HepG2 (cell line): ENCODE data around the gene CEBPE. TPM values are rescaled to one million over a fixed set of nuclear protein-coding genes. Genes with fewer than 3 reads are reported as not detected.
A peak's percentile ranks its signal among the peaks of the same experiment; 100 is the strongest.

Source experiments
- ARNTL ChIP-seq: sonication (generic); formaldehyde crosslinking; IDR thresholded peaks from 2 replicates; pipeline ENCODE4 v1.4.0; 2020; ENCODE audit warnings: mild to moderate bottlenecking, missing genetic modification reagents
- CC2D1A ChIP-seq: sonication (generic); formaldehyde crosslinking; IDR thresholded peaks from 2 replicates; pipeline ENCODE4 v1.8.1; 2023; ENCODE audit warnings: mild to moderate bottlenecking, missing genetic modification reagents
- CREB1 ChIP-seq, 2 experiments: fragments of 450-650 bp in 1 of 2; IDR thresholded peaks; 2 replicates each; pipeline ENCODE4 v1.6.1; 2016 to 2017; ENCODE audit warnings: control low read depth in 1 of 2, mild to moderate bottlenecking in 1 of 2, missing compliant biosample characterization in 1 of 2, missing genetic modification characterization in 1 of 2
- FLYWCH1 ChIP-seq: sonication (generic); formaldehyde crosslinking; IDR thresholded peaks from 2 replicates; pipeline ENCODE4 v1.8.1; 2023; ENCODE audit warnings: mild to moderate bottlenecking, missing genetic modification reagents
- HOXA5 ChIP-seq: sonication (generic); formaldehyde crosslinking; IDR thresholded peaks from 2 replicates; pipeline ENCODE4 v1.4.0; 2020; ENCODE audit warnings: missing genetic modification reagents
- ISX ChIP-seq: sonication (generic); formaldehyde crosslinking; conservative IDR thresholded peaks from 2 replicates; pipeline ENCODE4 v1.5.0; 2020; ENCODE audit warnings: missing genetic modification reagents
- KLF9 ChIP-seq: IDR thresholded peaks from 2 replicates; pipeline ENCODE4 v1.6.1; 2016; ENCODE audit warnings: low read depth
- MYC ChIP-seq: sonication (generic); formaldehyde crosslinking; IDR thresholded peaks from 2 replicates; pipeline ENCODE4 v1.9.0; 2021; ENCODE audit warnings: missing genetic modification reagents, borderline replicate concordance
- RFX3 ChIP-seq: IDR thresholded peaks from 2 replicates; pipeline ENCODE4 v1.6.1; 2016; ENCODE audit warnings: missing biosample characterization, missing genetic modification reagents
- RFX5 ChIP-seq: IDR thresholded peaks from 2 replicates; pipeline ENCODE4 v1.6.1; 2011; ENCODE audit warnings: low read depth, low read length, improper control_type of control experiment
- ZBTB10 ChIP-seq: sonication (generic); formaldehyde crosslinking; IDR thresholded peaks from 2 replicates; pipeline ENCODE4 v1.4.0; 2020; ENCODE audit warnings: missing genetic modification reagents, borderline replicate concordance
- ZBTB7B ChIP-seq: sonication (generic); formaldehyde crosslinking; IDR thresholded peaks from 2 replicates; pipeline ENCODE4 v1.4.0; 2020; ENCODE audit warnings: missing genetic modification reagents
- ZNF30 ChIP-seq: sonication (generic); formaldehyde crosslinking; IDR thresholded peaks from 2 replicates; pipeline ENCODE4 v1.5.0; 2020; ENCODE audit warnings: mild to moderate bottlenecking, missing genetic modification reagents
- ZNF329 ChIP-seq: sonication (generic); formaldehyde crosslinking; IDR thresholded peaks from 2 replicates; pipeline ENCODE4 v1.9.0; 2021; ENCODE audit warnings: low read depth, mild to moderate bottlenecking, missing genetic modification reagents
- ZNF549 ChIP-seq: sonication (generic); formaldehyde crosslinking; IDR thresholded peaks from 2 replicates; pipeline ENCODE4 v1.5.0; 2020; ENCODE audit warnings: missing genetic modification reagents
- ZNF598 ChIP-seq: sonication (generic); formaldehyde crosslinking; IDR thresholded peaks from 2 replicates; pipeline ENCODE4 v1.5.1; 2020; ENCODE audit warnings: mild to moderate bottlenecking, missing genetic modification reagents, borderline replicate concordance
- ZNF652 ChIP-seq: IDR thresholded peaks from 2 replicates; pipeline ENCODE4 v1.6.1; 2016; ENCODE audit warnings: low read depth, borderline replicate concordance
- ZNF777 ChIP-seq: sonication (generic); formaldehyde crosslinking; IDR thresholded peaks from 2 replicates; pipeline ENCODE4 v1.4.0; 2020; ENCODE audit warnings: missing genetic modification reagents
- ZNF780A ChIP-seq: sonication (generic); formaldehyde crosslinking; IDR thresholded peaks from 2 replicates; pipeline ENCODE4 v1.8.0; 2022; ENCODE audit warnings: mild to moderate bottlenecking, missing genetic modification reagents, moderate library complexity
- polyA plus RNA-seq, 8 experiments: library from polyadenylated mRNA; depleted of rRNA in 3 of 8; stranded (reverse) in 7 of 8; unstranded in 1 of 8; fragments of >200 nt; fragmentation: Illumina TruSeq in 4 of 8; extraction: Trizol in 4 of 8; gene quantifications; 2 replicates each; pipeline versions ENCODE4 v1.2.1 to v1.2.3, GENCODE V29; 2011 to 2016; ENCODE audit warnings: low read depth in 4 of 8, missing spikeins in 1 of 8, mixed read lengths in 1 of 8; ENCODE audit not compliant: insufficient read depth in 1 of 8
- total RNA-seq, 5 experiments: library from RNA; depleted of rRNA; stranded (reverse); fragments of >200 nt; fragmentation: Illumina TruSeq; extraction: Trizol; gene quantifications; 2 replicates each; pipeline ENCODE4 v1.2.3, GENCODE V29; 2016; ENCODE audit warnings: low read depth in 1 of 5
- TF ChIP-seq, protein P1 (sequence below): sonication (generic); formaldehyde crosslinking; IDR thresholded peaks from 2 replicates; pipeline ENCODE4 v1.4.0; 2020; ENCODE audit warnings: missing genetic modification reagents
- TF ChIP-seq, protein P2 (sequence below): sonication (generic); formaldehyde crosslinking; IDR thresholded peaks from 2 replicates; pipeline ENCODE4 v1.8.0; 2022; ENCODE audit warnings: missing genetic modification reagents, mild to moderate bottlenecking, borderline replicate concordance
- TF ChIP-seq, protein P3 (sequence below): sonication (generic); formaldehyde crosslinking; IDR thresholded peaks from 2 replicates; pipeline ENCODE4 v1.9.0; 2021; ENCODE audit warnings: missing genetic modification reagents, borderline replicate concordance
- TF ChIP-seq, protein P4 (sequence below): sonication (generic); formaldehyde crosslinking; IDR thresholded peaks from 2 replicates; pipeline ENCODE4 v1.5.0; 2020; ENCODE audit warnings: missing genetic modification reagents

CEBPE gene
- total and polyA plus RNA-seq, 2 of the 13 experiments (the other 11 are each of a cell fraction or from before 2014, with no cell fraction given), result 0.09 to 0.11 TPM

GRCh38 chr14:23093526-23093925 lies 25.5 kb downstream of the CEBPE start (continued):
- TF ChIP-seq ZNF652 (CRISPR knock-in tag) (0 out of 2 replicates have a peak, but pooled peaks have one; percentile 20), ZNF598 (no peak), ZNF329 (no peak), ZNF777 (CRISPR knock-in tag) (no peak), ZBTB10 (no peak), FLYWCH1 (no peak), CC2D1A (no peak), MYC (no peak), KLF9 (CRISPR knock-in tag) (no peak), ZBTB7B (CRISPR knock-in tag) (no peak), HOXA5 (CRISPR knock-in tag) (0 out of 2 replicates have a peak, but pooled peaks have one; percentile 25), ZNF549 (0 out of 2 replicates have a peak, but pooled peaks have one; percentile 36), ARNTL (CRISPR knock-in tag) (no peak), RFX5 (no peak), CREB1 (IDR thresholded peaks at IDR 0.05) (no peak), CREB1 (CRISPR knock-in tag; IDR thresholded peaks at IDR 0.05) (no peak; the same call in 1 of the 2 replicates), ZNF30 (CRISPR knock-in tag) (no peak), RFX3 (no peak), ISX (CRISPR knock-in tag) (no peak), ZNF780A (no peak)
- TF ChIP-seq, protein P1, sequence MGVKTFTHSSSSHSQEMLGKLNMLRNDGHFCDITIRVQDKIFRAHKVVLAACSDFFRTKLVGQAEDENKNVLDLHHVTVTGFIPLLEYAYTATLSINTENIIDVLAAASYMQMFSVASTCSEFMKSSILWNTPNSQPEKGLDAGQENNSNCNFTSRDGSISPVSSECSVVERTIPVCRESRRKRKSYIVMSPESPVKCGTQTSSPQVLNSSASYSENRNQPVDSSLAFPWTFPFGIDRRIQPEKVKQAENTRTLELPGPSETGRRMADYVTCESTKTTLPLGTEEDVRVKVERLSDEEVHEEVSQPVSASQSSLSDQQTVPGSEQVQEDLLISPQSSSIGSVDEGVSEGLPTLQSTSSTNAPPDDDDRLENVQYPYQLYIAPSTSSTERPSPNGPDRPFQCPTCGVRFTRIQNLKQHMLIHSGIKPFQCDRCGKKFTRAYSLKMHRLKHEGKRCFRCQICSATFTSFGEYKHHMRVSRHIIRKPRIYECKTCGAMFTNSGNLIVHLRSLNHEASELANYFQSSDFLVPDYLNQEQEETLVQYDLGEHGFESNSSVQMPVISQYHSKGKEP (CRISPR knock-in tag), result no peak
- TF ChIP-seq, protein P2, sequence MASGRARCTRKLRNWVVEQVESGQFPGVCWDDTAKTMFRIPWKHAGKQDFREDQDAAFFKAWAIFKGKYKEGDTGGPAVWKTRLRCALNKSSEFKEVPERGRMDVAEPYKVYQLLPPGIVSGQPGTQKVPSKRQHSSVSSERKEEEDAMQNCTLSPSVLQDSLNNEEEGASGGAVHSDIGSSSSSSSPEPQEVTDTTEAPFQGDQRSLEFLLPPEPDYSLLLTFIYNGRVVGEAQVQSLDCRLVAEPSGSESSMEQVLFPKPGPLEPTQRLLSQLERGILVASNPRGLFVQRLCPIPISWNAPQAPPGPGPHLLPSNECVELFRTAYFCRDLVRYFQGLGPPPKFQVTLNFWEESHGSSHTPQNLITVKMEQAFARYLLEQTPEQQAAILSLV, result no peak
- TF ChIP-seq, protein P3, sequence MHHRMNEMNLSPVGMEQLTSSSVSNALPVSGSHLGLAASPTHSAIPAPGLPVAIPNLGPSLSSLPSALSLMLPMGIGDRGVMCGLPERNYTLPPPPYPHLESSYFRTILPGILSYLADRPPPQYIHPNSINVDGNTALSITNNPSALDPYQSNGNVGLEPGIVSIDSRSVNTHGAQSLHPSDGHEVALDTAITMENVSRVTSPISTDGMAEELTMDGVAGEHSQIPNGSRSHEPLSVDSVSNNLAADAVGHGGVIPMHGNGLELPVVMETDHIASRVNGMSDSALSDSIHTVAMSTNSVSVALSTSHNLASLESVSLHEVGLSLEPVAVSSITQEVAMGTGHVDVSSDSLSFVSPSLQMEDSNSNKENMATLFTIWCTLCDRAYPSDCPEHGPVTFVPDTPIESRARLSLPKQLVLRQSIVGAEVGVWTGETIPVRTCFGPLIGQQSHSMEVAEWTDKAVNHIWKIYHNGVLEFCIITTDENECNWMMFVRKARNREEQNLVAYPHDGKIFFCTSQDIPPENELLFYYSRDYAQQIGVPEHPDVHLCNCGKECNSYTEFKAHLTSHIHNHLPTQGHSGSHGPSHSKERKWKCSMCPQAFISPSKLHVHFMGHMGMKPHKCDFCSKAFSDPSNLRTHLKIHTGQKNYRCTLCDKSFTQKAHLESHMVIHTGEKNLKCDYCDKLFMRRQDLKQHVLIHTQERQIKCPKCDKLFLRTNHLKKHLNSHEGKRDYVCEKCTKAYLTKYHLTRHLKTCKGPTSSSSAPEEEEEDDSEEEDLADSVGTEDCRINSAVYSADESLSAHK, result no peak
- TF ChIP-seq, protein P4, sequence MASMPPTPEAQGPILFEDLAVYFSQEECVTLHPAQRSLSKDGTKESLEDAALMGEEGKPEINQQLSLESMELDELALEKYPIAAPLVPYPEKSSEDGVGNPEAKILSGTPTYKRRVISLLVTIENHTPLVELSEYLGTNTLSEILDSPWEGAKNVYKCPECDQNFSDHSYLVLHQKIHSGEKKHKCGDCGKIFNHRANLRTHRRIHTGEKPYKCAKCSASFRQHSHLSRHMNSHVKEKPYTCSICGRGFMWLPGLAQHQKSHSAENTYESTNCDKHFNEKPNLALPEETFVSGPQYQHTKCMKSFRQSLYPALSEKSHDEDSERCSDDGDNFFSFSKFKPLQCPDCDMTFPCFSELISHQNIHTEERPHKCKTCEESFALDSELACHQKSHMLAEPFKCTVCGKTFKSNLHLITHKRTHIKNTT (CRISPR knock-in tag), result no peak
